Measurements from ENCODE around the gene MAD1L1. TPM values are rescaled to one million over a fixed set of nuclear protein-coding genes. Genes with fewer than 3 reads are reported as not detected.

The MAD1L1 gene
- total and polyA plus RNA-seq, 4 donors: 12.8 to 20.7 (median 16.5) TPM

DNA sequence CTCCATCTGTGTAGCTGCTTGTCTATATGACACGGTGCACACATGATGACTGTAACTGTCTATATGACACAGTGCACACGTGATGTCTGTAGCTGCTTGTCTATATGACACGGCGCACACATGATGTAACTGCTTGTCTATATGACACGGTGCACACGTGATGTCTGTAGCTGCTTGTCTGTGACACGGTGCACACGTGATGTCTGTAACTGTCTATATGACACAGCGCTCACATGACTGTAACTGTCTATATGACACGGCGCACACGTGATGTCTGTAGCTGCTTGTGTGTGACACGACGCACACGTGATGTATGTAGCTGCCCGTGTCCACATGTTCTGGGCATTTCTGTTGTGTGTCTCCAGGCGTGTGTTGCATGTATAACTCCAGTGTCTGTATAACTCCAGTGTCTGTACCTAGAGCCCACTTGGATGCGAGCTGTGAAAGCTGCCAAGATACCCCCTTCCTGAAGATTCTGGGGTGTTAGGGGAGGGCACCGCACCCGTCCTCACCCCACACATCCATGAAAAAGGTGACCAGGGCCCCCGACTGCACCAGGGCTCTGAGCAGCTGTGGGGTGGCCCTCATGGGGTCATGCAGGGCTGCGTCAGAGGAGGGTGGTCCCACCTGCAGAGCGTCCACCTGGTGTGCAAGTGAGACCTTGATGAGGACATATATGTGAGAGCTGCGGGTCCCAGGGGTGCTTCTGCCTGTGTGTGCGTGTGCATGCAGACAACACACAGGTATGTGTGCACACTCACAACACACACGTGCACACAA lies 424.7 kb downstream of the MAD1L1 start:
- WGBS: 95% methylated on average over 26 of the region's 26 CpGs
- no peak for DNase-seq (ENCODE audit: low spot score)

DNA sequence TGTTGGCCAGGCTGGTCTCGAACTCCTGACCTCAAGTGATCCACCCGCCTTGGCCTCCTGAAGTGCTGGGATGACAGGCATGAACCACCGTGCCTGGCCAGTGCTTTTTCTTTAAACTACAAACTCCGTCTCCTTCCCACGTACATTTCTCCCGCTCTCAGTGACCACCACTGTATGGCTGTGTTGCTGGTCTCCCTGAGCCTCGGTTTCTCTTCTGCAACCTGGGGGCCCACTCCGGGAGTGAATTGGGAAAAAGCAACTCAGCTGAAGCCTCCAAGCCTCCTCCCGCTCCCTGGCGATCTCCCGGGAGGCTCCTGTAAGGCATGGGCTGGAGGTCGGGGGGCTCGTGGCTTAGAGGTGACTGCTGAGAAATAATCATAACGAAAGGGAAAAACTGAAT lies 426.4 kb downstream of the MAD1L1 start:
- TF ChIP-seq GABPA (IDR thresholded peaks at IDR 0.05 in 1 of 2, conservative IDR thresholded peaks at IDR 0.05 in 1 of 2) (no peak), EGR1 (IDR thresholded peaks at IDR 0.05; ENCODE audit: low read depth in 2 of 2) (no peak)
- 89% methylated on average over 14 of the region's 14 CpGs for WGBS
- Histone ChIP-seq H3K27me3 (ENCODE audit: control insufficient read depth in 4 of 4, insufficient read depth in 4 of 4, low read length in 3 of 4) (no peaks in the 10 kb centered on the region), H3K27ac (ENCODE audit: low read depth in 1 of 2, low read length in 2 of 2) (no peak overlapping the region), H3K36me3 (ENCODE audit: control insufficient read depth in 4 of 4, insufficient read depth in 3 of 4, low read depth in 1 of 4, low read length in 3 of 4) (no peaks in the 10 kb centered on the region), H3K4me1 (ENCODE audit: control insufficient read depth in 4 of 4, insufficient read depth in 4 of 4, low read length in 3 of 4) (peaks cover 0 to 13% (median 6%) of the 10 kb centered on the region in 4 donors), H3K4me3 (ENCODE audit: low read depth in 1 of 3, low read length in 3 of 3) (no peak overlapping the region), H3K9me3 (ENCODE audit: control insufficient read depth in 4 of 4, low read length in 3 of 4) (no peaks in the 10 kb centered on the region), H3K9ac (ENCODE audit: low read depth in 1 of 2, low read length in 2 of 2) (no peak overlapping the region)
- no peak for DNase-seq (ENCODE audit: low spot score)

More for the DNA sequence above, 424.7 kb downstream of the MAD1L1 start:
- no peaks in the 10 kb centered on the region for H3K27me3 ChIP-seq (ENCODE audit: control insufficient read depth in 4 of 4, insufficient read depth in 4 of 4, low read length in 3 of 4)
- no peaks in the 10 kb centered on the region for H3K36me3 ChIP-seq (ENCODE audit: control insufficient read depth in 4 of 4, insufficient read depth in 3 of 4, low read depth in 1 of 4, low read length in 3 of 4)
- H3K4me1 ChIP-seq (ENCODE audit: control insufficient read depth in 4 of 4, insufficient read depth in 4 of 4, low read length in 3 of 4): peaks cover 0 to 24% (median 14%) of the 10 kb centered on the region in 4 donors
- no peak overlapping the region for H3K4me3 ChIP-seq (ENCODE audit: low read depth in 1 of 3, low read length in 3 of 3)
- no peak overlapping the region for H3K9ac ChIP-seq (ENCODE audit: low read depth in 1 of 2, low read length in 2 of 2)
- H3K27ac ChIP-seq (ENCODE audit: low read depth in 1 of 2, low read length in 2 of 2): no peak overlapping the region
- H3K9me3 ChIP-seq (ENCODE audit: control insufficient read depth in 4 of 4, low read length in 3 of 4): no peaks in the 10 kb centered on the region
- TF ChIP-seq TAF1 (conservative IDR thresholded peaks at IDR 0.05) (no peak), FOXA1 (IDR thresholded peaks at IDR 0.05) (no peak), SP1 (IDR thresholded peaks at IDR 0.05) (no peak), NR2F2 (IDR thresholded peaks at IDR 0.05) (no peak), RXRA (IDR thresholded peaks at IDR 0.05) (no peak), YY1 (IDR thresholded peaks at IDR 0.05) (no peak), RAD21 (IDR thresholded peaks at IDR 0.05) (no peak), GABPA (IDR thresholded peaks at IDR 0.05 in 1 of 2, conservative IDR thresholded peaks at IDR 0.05 in 1 of 2) (no peak), JUND (IDR thresholded peaks at IDR 0.05) (no peak)
- TF ChIP-seq, protein P1, sequence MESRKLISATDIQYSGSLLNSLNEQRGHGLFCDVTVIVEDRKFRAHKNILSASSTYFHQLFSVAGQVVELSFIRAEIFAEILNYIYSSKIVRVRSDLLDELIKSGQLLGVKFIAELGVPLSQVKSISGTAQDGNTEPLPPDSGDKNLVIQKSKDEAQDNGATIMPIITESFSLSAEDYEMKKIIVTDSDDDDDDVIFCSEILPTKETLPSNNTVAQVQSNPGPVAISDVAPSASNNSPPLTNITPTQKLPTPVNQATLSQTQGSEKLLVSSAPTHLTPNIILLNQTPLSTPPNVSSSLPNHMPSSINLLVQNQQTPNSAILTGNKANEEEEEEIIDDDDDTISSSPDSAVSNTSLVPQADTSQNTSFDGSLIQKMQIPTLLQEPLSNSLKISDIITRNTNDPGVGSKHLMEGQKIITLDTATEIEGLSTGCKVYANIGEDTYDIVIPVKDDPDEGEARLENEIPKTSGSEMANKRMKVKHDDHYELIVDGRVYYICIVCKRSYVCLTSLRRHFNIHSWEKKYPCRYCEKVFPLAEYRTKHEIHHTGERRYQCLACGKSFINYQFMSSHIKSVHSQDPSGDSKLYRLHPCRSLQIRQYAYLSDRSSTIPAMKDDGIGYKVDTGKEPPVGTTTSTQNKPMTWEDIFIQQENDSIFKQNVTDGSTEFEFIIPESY (IDR thresholded peaks at IDR 0.05): no peak
- TF ChIP-seq, protein P2, sequence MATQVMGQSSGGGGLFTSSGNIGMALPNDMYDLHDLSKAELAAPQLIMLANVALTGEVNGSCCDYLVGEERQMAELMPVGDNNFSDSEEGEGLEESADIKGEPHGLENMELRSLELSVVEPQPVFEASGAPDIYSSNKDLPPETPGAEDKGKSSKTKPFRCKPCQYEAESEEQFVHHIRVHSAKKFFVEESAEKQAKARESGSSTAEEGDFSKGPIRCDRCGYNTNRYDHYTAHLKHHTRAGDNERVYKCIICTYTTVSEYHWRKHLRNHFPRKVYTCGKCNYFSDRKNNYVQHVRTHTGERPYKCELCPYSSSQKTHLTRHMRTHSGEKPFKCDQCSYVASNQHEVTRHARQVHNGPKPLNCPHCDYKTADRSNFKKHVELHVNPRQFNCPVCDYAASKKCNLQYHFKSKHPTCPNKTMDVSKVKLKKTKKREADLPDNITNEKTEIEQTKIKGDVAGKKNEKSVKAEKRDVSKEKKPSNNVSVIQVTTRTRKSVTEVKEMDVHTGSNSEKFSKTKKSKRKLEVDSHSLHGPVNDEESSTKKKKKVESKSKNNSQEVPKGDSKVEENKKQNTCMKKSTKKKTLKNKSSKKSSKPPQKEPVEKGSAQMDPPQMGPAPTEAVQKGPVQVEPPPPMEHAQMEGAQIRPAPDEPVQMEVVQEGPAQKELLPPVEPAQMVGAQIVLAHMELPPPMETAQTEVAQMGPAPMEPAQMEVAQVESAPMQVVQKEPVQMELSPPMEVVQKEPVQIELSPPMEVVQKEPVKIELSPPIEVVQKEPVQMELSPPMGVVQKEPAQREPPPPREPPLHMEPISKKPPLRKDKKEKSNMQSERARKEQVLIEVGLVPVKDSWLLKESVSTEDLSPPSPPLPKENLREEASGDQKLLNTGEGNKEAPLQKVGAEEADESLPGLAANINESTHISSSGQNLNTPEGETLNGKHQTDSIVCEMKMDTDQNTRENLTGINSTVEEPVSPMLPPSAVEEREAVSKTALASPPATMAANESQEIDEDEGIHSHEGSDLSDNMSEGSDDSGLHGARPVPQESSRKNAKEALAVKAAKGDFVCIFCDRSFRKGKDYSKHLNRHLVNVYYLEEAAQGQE (IDR thresholded peaks at IDR 0.05): no peak

DNA sequence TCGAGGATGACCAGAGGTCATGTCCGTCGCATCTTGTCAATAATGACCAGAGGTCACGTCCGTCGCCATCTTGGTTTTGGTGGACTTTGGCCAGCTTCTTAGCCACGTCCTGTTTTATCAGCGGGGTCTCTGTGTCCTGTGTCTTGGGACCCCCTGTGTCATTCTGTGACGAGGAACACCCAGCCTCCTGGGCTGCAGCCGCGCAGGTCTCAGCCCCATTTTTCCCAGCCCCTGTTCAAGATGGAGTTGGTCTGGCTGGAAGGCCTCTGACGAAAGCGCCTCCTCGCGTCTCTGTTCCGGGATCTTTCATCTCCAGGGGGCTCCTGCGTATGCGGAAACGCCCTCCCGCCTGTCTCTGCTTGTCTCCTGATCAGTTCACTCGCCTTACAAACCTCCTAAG lies 428.4 kb downstream of the MAD1L1 start:
- peaks cover 0 to 11% (median 6%) of the 10 kb centered on the region in 4 donors for H3K4me1 ChIP-seq (ENCODE audit: control insufficient read depth in 4 of 4, insufficient read depth in 4 of 4, low read length in 3 of 4)
- no peaks in the 10 kb centered on the region for H3K9me3 ChIP-seq (ENCODE audit: control insufficient read depth in 4 of 4, low read length in 3 of 4)
- H3K27ac ChIP-seq (ENCODE audit: low read depth in 1 of 2, low read length in 2 of 2): no peak overlapping the region
- no peak overlapping the region for H3K9ac ChIP-seq (ENCODE audit: low read depth in 1 of 2, low read length in 2 of 2)
- DNase-seq (ENCODE audit: low spot score): no peak
- no peaks in the 10 kb centered on the region for H3K36me3 ChIP-seq (ENCODE audit: control insufficient read depth in 4 of 4, insufficient read depth in 3 of 4, low read depth in 1 of 4, low read length in 3 of 4)
- WGBS: 91% methylated on average over 21 of the region's 21 CpGs
- no peak overlapping the region for H3K4me3 ChIP-seq (ENCODE audit: low read depth in 1 of 3, low read length in 3 of 3)
- H3K27me3 ChIP-seq (ENCODE audit: control insufficient read depth in 4 of 4, insufficient read depth in 4 of 4, low read length in 3 of 4): no peaks in the 10 kb centered on the region
- TF ChIP-seq, protein P2 (IDR thresholded peaks at IDR 0.05): no peak
- TF ChIP-seq, protein P3, sequence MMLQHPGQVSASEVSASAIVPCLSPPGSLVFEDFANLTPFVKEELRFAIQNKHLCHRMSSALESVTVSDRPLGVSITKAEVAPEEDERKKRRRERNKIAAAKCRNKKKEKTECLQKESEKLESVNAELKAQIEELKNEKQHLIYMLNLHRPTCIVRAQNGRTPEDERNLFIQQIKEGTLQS (IDR thresholded peaks at IDR 0.05): no peak
- TF ChIP-seq TAF1 (conservative IDR thresholded peaks at IDR 0.05) (no peak), NR2F2 (IDR thresholded peaks at IDR 0.05) (no peak), EGR1 (IDR thresholded peaks at IDR 0.05; ENCODE audit: low read depth in 2 of 2) (no peak)
- TF ChIP-seq, protein P4, sequence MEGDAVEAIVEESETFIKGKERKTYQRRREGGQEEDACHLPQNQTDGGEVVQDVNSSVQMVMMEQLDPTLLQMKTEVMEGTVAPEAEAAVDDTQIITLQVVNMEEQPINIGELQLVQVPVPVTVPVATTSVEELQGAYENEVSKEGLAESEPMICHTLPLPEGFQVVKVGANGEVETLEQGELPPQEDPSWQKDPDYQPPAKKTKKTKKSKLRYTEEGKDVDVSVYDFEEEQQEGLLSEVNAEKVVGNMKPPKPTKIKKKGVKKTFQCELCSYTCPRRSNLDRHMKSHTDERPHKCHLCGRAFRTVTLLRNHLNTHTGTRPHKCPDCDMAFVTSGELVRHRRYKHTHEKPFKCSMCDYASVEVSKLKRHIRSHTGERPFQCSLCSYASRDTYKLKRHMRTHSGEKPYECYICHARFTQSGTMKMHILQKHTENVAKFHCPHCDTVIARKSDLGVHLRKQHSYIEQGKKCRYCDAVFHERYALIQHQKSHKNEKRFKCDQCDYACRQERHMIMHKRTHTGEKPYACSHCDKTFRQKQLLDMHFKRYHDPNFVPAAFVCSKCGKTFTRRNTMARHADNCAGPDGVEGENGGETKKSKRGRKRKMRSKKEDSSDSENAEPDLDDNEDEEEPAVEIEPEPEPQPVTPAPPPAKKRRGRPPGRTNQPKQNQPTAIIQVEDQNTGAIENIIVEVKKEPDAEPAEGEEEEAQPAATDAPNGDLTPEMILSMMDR (IDR thresholded peaks at IDR 0.05; ENCODE audit: low read depth, low read length, missing input control): no peak
